GM19372 (cell line): ENCODE data around the gene TNNI3K.

Experiments used
- ATAC-seq: cut with Tn5 transposase; IDR thresholded peaks from one replicate; pipeline ENCODE4 v1.9.1; 2021; ENCODE audit warnings: mild to moderate bottlenecking, low read depth, moderate library complexity; ENCODE audit not compliant: unreplicated experiment

TNNI3K gene

GRCh38 chr1:74531796-74532195, 296.6 kb downstream of the TNNI3K start:
- ATAC-seq = no peak

GRCh38 chr1:74534241-74534640, 299.1 kb downstream of the TNNI3K start:
- no peak for ATAC-seq

DNA sequence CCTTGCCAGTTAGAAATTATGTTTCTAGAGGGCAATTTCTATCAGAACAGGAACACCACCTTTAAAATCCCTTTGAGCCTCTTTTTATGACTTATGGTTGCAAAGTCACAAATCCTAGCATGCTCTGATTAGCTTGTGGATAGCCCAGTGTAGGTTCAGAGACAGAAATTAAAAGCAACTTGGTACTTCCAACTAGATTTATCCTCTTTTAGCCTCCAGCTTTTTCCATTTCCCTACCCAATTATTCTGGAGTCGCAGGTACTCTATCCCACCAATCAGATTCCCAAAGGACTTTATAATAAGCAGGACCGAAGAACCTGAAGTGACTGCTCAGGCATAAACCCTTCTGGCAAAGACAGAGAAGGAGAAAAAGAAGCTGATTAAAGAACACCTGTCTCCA, 310.6 kb downstream of the TNNI3K start:
- ATAC-seq = no peak

- no peak for ATAC-seq
Observed at GRCh38 chr1:74548961-74549750, 314.0 kb downstream of the TNNI3K start.

GRCh38 chr1:74549932-74550331, 314.7 kb downstream of the TNNI3K start:
- no peak for ATAC-seq

GRCh38 chr1:74570797-74571492, 335.8 kb downstream of the TNNI3K start:
- ATAC-seq = no peak

DNA sequence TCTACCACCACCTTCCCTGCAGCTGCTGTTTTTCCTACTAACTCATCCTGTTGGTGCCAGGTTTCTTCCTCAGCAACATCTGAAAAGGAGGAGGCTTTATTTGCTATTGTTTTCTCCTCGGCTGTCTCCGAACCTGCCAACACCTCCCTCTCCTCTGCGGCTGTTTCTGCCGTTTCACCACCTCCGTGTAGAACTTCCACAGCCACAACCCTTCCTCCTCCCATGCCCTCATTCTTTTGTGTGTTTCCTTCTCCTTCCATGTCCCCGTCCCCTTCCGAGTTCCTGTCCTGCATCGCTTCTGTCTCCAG, 336.3 kb downstream of the TNNI3K start:
- ATAC-seq = no peak

GRCh38 chr1:74571891-74572290, 336.7 kb downstream of the TNNI3K start:
- no peak for ATAC-seq

- no peak for ATAC-seq
Observed at GRCh38 chr1:74578101-74578500, 342.9 kb downstream of the TNNI3K start.

- peak; percentile 99 for ATAC-seq
Observed at GRCh38 chr1:74579425-74579824, 344.2 kb downstream of the TNNI3K start.

DNA sequence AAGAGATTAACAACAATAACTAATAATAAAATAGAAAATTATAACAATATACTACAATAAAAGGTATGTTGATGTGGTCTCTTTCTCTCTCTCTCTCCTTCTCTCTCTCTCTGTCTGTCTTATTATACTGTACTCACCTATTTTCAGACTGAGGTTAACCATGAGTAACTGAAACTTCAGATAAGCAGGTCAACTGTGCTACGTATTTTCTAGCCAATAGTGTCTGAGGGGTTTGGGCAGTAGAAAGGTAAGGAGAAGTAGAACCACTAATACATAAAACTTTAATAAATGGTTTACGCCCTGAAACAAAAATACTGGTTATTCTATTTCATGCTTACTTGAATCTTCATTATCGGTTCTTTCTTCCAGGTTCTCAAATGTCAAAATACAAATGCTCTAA, 348.2 kb downstream of the TNNI3K start:
- peak; percentile 37 for ATAC-seq

- no peak for ATAC-seq
Observed at GRCh38 chr1:74584185-74584584, 349.0 kb downstream of the TNNI3K start.

DNA sequence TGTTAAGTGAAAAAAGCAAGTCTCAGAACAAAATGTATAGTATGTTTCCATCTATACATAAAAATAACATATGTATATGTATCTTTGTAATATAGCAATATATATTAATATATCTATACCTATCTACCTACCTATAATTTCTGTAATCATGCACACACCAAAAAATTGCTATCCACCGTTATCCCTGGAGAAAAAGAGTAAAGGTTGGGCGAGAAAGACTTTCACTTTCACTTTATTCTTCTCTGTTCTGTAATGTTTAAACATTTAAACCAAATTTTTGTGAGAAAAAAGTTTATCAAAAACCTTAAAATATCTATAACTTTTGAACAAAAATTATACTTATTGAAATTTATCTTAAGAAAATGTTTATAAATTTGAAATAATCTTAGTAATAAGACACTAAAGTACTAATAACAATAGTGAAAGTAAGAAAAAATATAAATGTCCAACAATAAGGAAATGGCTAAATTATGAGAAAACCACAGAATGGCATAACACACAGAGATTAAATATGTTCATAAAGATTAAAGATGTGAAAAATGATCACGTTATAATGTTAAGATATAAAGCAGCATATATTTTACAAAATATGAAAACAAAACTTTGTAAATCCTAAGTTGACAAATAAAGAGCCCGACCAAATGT, 351.2 kb downstream of the TNNI3K start:
- no peak for ATAC-seq

DNA sequence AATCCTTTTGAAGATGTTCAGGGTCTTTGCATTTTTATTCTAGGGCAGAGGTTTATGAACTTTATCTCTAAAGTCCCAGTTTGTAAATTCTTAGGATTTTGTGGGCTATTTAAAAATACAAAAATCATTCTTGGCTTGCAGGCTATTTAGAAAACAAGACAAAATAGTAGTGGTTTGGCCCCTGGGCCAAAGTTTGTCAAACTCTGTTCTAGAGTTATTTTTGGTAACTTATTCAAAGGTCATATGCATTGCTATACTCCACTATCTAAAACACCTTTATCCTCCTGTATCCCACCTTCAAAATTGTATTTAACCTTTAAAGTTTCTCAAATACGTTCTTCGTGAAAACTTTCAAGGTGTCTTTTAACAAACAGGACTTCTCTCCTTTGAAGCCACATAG, 352.7 kb downstream of the TNNI3K start:
- ATAC-seq = no peak

DNA sequence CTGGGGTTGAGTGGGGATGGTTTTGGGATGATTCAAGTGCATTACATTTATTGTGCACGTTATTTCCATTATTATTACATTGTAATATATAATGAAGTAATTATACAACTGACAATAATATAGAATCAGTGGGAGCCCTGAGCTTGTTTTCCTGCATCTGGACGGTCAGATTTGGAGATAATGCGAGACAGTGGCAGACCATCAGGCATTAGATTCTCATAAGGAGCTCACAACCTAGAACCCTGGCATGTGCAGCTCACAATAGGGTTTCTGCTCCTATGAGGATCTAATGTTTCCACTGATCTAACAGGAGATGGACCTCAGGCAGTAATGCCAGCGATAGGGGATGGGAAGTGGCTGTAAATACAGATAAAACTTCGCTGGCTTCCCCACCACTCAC, 355.1 kb downstream of the TNNI3K start:
- ATAC-seq = no peak

DNA sequence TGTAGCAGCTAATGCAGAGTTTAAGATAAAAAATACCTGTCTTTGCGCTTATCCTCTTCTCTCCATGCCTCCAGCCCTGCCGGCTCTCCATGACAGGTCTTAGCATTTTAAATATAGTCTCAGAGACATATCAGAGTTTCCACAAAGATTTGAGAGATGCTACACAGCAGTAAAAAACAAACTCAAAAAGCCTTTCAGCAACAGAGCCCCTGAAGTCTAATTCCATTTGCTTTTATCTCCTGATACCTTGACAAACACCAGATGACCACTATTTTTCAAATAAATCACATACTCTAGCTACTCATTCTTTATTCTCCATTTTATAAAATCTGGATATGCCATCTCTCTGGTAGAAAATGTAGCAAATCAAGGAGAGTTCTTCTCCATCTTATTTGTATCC, 356.8 kb downstream of the TNNI3K start:
- ATAC-seq = no peak

GRCh38 chr1:74592580-74593355, 357.6 kb downstream of the TNNI3K start:
- no peak for ATAC-seq
